ENCODE data around the gene SH2B3. TPM values are rescaled to one million over a fixed set of nuclear protein-coding genes. Genes with fewer than 3 reads are reported as not detected.
A peak's percentile ranks its signal among the peaks of the same experiment; 100 is the strongest.
"Not testable (repeated sequence)": the region's sequence is repeated elsewhere in the genome, so short reads cannot be mapped to it uniquely, and the experiment has no call there.

SH2B3 gene
- total RNA-seq, 1 experiment from 2014 or later, result 6.5 TPM

GRCh38 chr12:111395336-111396187, 10.2 kb upstream of the SH2B3 start:
- Histone ChIP-seq H3K36me3 (ENCODE audit: low read depth) (no peaks in the 10 kb centered on the region), H3F3A (ENCODE audit: insufficient read depth, low read depth) (peaks cover 42% of the 10 kb centered on the region), H2AFZ (no peak overlapping the region), H4K20me1 (ENCODE audit: insufficient read depth) (no peaks in the 10 kb centered on the region), H3K9me3 (ENCODE audit: insufficient read depth, low read depth) (no peaks in the 10 kb centered on the region), H3K27ac (peak overlapping the region; percentile 71; the same call in 1 of the 2 replicates), H3K9me2 (ENCODE audit: insufficient read depth) (no peaks in the 10 kb centered on the region), H3K4me1 (replicated peaks; ENCODE audit: insufficient read depth) (peaks cover 31% of the 10 kb centered on the region), H3K79me2 (ENCODE audit: low read depth) (no peaks in the 10 kb centered on the region), H3K27me3 (ENCODE audit: insufficient read depth, low read depth) (no peaks in the 10 kb centered on the region), H3K4me3 (no peak overlapping the region), H3K4me2 (peak overlapping the region; percentile 62)
- CTCF ChIA-PET, result interaction anchor here (0.6 kb wide), 1 partner anchor 58 kb away, joined by 7 read pairs; no protein-coding TSS in a partner anchor
- TF ChIP-seq EZH2 (IDR thresholded peaks at IDR 0.05; ENCODE audit: low read depth) (no peak), CTCF (conservative IDR thresholded peaks at IDR 0.05) (no peak)
- intact Hi-C loops (cut with micrococcal nuclease; ENCODE audit: unreplicated experiment), result loop anchor here (5.0 kb wide), 4 partner anchors 33 to 417 kb away; no protein-coding TSS in a partner anchor
- DNase-seq, result no peak
- BruUV-seq (replicated peaks), result no TSS peak
- POLR2A ChIA-PET (ENCODE audit: unreplicated experiment), result interaction anchor here (0.6 kb wide), 1 partner anchor 419 kb away, joined by 3 read pairs; no protein-coding TSS in a partner anchor

GRCh38 chr12:111396271-111396670, 9.5 kb upstream of the SH2B3 start:
- H3K9me2 ChIP-seq (ENCODE audit: insufficient read depth); H3K27me3 ChIP-seq (ENCODE audit: insufficient read depth, low read depth); H3K79me2 ChIP-seq (ENCODE audit: low read depth); POLR2A ChIA-PET (ENCODE audit: unreplicated experiment); H3K36me3 ChIP-seq (ENCODE audit: low read depth); H3K9me3 ChIP-seq (ENCODE audit: insufficient read depth, low read depth); BruUV-seq (replicated peaks); H4K20me1 ChIP-seq (ENCODE audit: insufficient read depth): not testable (repeated sequence)
- intact Hi-C loops (cut with micrococcal nuclease; ENCODE audit: unreplicated experiment), result loop anchor here (5.0 kb wide), 4 partner anchors 34 to 416 kb away; no protein-coding TSS in a partner anchor
- peaks cover 42% of the 10 kb centered on the region for H3F3A ChIP-seq (ENCODE audit: insufficient read depth, low read depth)
- peak overlapping the region; percentile 62 for H3K4me2 ChIP-seq
- peak overlapping the region; percentile 26; the same call in 1 of the 2 replicates for H3K4me3 ChIP-seq
- H3K4me1 ChIP-seq (replicated peaks; ENCODE audit: insufficient read depth), result peaks cover 31% of the 10 kb centered on the region
- peak overlapping the region; percentile 71 for H3K27ac ChIP-seq
- H2AFZ ChIP-seq, result peak overlapping the region; percentile 56; the same call in 1 of the 2 replicates
- peak in 1 of 2 experiments; percentile 68 for DNase-seq
- CTCF ChIA-PET, result interaction anchor here (1.3 to 1.4 kb wide), 3 partner anchors 29 to 417 kb away, joined by 3 to 20 read pairs (median 7); no protein-coding TSS in a partner anchor

DNA sequence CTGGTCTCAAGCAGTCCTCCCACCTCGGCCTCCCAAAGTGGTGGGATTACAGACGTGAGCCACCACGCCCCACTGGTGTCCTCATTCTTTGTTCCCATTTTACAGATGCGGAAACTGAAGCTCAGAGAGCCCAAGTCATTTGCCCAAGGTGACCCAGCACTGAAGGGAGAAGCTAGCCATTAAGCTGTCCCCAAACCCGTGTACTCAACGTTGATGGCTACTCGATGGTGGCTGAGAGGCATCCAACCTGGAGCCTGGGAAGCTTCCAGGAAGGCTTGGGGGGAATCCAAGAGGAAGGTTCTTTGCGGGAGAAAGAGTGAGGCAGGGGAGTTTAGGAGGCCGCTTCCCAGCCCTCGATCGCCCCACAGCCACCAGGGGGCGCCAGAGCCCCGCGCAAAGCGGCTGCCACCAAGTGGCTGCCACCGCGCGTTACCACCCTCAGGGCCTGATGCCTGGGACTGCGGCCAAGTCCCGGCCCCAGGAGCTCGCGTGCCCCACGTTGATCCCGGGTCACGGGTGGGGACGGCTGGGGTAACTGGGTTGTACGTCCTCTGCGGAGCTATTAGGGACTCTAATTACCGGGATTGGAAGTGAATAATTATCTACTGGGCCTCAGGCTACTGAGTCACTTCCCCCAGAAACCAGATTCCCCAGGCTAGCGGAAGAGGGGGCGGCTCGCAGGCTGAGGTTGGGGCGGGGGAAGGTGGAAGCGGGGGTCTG, 8.8 kb upstream of the SH2B3 start:
- ChIA-PET CTCF (interaction anchor here (0.6 to 1.4 kb wide), 7 partner anchors 29 to 416 kb away, joined by 3 to 20 read pairs (median 4); no protein-coding TSS in a partner anchor), POLR2A (ENCODE audit: unreplicated experiment) (no interaction called here)
- Histone ChIP-seq H3K79me2 (ENCODE audit: low read depth) (no peaks in the 10 kb centered on the region), H3F3A (ENCODE audit: insufficient read depth, low read depth) (peaks cover 45% of the 10 kb centered on the region), H3K9me3 (ENCODE audit: insufficient read depth, low read depth) (no peaks in the 10 kb centered on the region), H4K20me1 (ENCODE audit: insufficient read depth) (no peaks in the 10 kb centered on the region), H3K9me2 (ENCODE audit: insufficient read depth) (no peaks in the 10 kb centered on the region), H3K27ac (peak overlapping the region; percentile 71), H3K4me2 (peak overlapping the region; percentile 62), H3K27me3 (ENCODE audit: insufficient read depth, low read depth) (no peaks in the 10 kb centered on the region), H2AFZ (peak overlapping the region; percentile 56; the same call in 1 of the 2 replicates), H3K4me3 (peak overlapping the region; percentile 26; the same call in 1 of the 2 replicates), H3K4me1 (replicated peaks; ENCODE audit: insufficient read depth) (peaks cover 31% of the 10 kb centered on the region), H3K36me3 (ENCODE audit: low read depth) (no peaks in the 10 kb centered on the region)
- peak; percentile 98 for TF ChIP-seq CTCF (conservative IDR thresholded peaks at IDR 0.05)
- TF ChIP-seq EZH2 (IDR thresholded peaks at IDR 0.05; ENCODE audit: low read depth), result no peak
- intact Hi-C loops (cut with micrococcal nuclease; ENCODE audit: unreplicated experiment), result loop anchor here (1.0 to 5.0 kb wide), 6 partner anchors 35 to 415 kb away; no protein-coding TSS in a partner anchor
- no TSS peak for BruUV-seq (replicated peaks)
- DNase-seq, result peak; percentile 76 to 84
